Eye (tissue), 1 donor: ENCODE data around the gene FABP1.
A peak's percentile ranks its signal among the peaks of the same experiment; 100 is the strongest.

Experiments used
- DNase-seq: peaks from one replicate; pipeline ENCODE4 v3.0.0-alpha.2; 2015

The FABP1 gene

DNA sequence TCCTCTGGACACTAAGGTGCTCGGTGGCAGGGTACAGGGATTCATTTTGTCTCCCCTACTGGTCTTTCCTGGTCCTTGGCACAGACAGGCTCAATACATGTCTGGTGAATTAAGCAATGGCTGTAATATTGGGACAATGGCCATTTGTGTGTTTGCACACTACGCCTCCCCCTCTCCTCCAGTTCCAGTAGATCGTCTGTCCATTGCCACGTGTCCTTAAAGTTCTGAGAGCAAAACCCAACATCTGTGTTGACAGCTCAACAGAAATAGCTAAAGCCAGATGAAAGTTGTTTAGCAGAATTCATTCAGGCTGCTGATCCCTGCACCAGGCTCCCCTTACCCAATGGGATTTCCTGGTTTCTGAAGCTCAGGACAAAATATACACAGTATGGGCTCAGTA, 9.0 kb upstream of the FABP1 start:
- no peak for DNase-seq

DNA sequence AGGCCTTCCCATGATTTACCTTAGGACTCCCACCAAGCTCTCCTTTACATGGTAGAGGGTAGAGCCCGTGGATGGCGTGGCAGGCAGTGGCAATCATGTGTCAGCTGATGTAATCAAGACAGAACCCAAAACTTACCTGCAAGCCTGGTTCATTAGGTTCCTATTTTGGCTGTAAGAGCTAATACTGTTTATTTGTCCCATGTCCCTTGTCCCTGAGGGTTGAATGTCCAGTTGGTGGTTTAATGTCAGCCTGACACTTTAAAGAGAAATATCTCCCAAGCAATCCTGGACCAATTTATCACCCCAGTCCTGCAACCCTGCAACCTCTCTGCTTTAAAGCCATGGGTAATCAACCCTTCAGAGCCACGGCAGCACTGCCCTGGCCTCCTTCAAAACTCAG, 6.0 kb upstream of the FABP1 start:
- DNase-seq, result no peak

DNA sequence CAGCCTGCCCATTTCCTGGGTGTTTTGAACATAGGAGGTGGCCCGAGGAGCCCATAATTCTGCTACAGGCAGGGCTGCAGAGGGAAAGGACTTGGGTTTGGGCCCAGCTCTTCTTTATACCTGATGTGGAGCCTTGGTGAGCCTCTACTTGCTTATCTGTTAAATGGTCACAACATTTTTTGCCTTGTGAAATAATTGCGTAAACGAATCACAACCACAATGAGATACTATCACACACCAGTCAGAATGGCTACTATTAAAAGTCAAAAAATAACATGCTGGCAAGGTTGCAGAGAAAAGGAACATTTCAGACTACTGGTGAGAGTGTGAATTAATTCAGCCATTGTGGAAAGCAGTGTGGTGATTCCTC, 4.1 kb upstream of the FABP1 start:
- DNase-seq, result no peak

GRCh38 chr2:88131201-88131998, 3.5 kb upstream of the FABP1 start:
- no peak for DNase-seq

DNA sequence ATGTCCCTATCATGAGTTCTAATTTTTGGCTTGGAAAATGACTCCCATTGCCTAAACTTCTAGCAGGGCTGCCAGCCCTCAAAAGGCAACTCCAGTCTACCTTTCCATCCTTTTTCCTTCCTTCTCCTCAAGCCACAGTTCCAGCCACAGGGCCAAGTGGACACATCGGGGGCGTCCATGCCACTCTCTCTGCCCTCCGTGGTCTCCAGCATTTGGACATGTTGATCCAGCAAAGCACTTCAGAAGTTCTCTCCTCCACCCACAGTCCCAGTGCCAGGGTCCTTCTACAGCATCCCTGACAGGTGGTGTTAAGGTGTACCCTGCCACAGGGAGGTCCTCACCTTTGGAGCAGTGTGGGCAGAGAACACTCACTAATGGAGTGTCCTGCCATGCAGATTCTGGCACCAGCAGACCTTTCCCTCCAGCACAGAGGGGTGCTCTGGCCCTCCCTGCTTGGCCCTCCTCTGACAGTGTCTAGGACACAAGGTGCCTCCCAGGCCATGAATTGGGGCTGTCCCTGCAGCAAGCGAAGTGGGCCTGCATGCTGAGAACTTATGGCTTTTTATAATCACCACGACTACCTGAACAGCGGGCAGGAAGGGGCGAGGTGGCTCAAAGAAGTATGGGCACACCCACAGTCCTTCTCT, 1.6 kb upstream of the FABP1 start:
- DNase-seq, result no peak

- DNase-seq, result no peak
These were observed 921 bp upstream of the FABP1 start for GRCh38 chr2:88128654-88129312.

- DNase-seq, result no peak
These were observed 299 bp downstream of the FABP1 start for GRCh38 chr2:88127638-88127887.

DNA sequence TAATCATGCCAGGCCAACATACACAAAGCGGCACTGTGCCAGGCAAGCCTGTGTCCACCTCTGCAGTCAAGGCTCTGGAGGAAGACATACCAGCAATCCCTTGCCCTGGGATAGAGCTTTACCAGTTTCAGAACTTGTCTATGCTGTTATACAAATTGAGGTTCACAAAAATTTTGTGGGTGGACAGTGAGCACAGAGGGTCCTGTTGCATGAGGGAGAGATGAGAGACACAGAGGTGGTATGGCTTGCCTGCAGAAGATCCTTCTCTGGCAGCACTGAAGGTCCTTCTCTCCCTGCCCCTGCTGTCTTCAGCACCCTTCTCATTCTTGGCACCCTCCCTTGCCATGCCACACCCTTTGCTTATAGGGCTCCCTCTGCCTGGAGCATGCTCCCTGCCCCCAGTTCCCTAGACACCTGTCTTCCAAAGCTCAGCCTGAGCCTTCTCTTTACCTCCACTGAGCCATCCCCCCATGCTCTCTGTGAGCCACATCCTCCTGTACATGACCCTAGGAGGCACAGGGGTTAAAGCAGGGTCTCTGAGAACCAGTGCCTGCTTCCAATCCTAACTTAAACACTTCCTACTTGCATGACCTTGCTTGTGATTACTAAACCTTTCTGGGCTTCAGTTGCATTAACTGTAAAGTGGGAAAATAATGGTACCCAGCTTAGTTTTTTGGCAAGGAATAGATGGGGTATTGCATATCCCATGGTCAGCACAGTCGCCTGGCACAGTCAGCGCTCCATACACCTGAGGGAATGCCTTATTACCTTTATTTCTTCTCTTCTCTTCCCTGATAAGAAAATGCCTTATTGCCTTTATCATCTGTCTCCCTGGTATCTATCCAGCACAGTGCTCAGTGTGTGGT, 857 bp downstream of the FABP1 start:
- no peak for DNase-seq

- no peak for DNase-seq
These were observed 1.7 kb downstream of the FABP1 start for GRCh38 chr2:88125924-88126771.

DNA sequence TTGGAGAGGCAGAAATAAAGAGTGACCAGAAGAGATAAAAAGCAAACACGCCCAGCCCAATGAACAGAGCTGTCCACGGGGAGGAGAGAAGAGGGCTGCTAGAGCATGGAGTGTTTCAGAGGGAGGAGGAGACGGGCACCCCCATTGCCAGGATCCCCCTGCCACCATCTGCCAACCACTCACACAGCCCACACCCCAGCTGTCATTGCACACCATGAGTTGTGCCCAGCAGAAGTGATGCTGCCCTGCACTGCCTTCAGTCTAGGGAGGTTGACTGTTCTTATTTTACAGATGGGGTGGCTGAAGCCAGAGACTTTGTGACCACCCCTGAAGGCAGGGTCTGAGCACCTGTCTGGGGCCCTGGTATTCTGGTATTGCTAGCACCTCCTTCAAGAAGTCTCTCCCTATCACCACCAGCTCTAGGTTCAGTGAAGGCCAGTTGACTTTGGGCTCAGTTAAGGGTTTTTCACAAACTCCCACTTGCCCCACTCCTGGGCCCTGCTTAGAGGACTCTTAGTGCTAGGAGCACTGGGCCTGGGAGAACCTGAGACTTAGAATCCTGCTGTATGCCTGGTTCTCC, 2.4 kb downstream of the FABP1 start:
- no peak for DNase-seq

DNA sequence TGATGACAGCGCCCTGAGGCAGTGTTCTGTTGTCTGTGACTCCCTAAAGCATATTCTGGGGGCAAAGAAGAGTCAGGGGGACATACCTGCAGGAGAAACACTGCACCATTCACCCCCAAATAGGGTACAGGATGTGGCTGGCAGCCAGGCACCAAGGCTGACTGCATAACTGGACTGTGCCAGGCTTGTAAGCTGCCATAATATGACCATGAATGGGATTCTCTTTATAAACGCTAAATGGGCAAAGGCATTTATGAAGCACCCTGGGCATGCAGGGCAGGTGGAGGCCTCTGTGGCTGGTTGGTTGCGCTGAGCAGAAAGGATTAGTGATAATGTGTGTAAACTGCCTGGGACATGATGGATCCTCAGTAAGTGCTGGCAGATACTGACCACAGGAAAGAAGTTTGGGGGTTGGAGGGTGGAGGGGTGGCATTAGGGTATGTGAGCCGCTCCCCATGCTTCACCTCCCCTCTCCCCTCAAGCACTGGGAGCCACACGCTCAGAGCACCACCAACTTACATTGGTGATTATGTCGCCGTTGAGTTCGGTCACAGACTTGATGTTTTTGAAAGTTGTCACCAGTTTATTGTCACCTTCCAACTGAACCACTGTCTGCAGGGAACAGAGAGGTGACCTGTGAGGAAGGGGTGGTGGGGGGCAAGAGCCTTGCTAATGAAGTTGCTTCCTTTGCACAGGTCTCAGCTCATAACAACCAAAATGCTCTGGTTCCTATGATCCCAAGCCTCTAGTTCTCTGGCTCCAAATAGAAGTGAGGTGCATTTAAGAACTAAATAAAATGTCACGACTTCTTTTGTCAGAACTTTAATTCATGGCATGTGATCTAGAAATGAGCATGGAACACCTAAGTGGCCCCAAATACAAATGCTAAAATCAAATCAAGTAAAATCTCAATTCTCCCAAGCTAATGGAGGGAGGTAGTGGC, 3.6 kb downstream of the FABP1 start:
- DNase-seq, result no peak

DNA sequence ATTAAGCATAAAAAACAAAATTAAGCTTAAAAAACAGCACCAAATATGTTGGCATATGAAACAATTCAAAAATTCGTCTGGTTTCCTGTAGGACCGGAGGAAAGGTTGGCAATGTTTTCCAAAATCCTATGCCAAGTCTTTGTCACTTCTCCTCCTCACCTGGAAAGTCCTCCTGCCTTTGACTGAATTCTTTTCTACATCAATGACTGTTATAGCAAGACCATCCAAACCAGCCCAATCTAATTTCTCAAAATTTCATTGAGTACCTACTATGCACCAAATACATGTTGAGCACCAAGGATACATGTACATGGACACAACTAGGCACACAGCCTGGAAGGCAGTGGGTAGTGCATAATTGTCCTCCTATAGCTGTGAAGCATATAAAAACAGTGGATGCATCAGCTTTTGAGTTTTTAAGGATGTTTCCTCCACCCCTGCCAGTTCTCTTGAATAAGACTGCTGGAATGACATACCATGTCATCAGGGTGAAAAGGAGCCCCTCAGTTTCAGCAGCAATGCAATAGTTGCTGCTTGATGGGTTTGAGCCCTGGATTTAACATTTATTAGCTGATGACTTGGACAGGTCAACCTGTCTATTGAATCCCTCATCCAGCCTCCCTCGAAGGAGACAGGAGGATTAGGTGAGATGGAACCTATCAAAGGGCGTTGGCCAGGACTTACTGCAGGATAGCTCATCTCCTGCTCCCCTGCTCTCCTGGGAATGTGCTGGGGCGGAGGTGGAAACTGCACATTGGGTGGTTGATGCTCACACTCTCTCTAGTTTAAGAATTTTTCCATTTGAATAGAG, 4.5 kb downstream of the FABP1 start:
- no peak for DNase-seq

- no peak for DNase-seq
These were observed 5.5 kb downstream of the FABP1 start for GRCh38 chr2:88122141-88122884.

- DNase-seq, result no peak
These were observed 6.2 kb downstream of the FABP1 start for GRCh38 chr2:88121678-88122077.

DNA sequence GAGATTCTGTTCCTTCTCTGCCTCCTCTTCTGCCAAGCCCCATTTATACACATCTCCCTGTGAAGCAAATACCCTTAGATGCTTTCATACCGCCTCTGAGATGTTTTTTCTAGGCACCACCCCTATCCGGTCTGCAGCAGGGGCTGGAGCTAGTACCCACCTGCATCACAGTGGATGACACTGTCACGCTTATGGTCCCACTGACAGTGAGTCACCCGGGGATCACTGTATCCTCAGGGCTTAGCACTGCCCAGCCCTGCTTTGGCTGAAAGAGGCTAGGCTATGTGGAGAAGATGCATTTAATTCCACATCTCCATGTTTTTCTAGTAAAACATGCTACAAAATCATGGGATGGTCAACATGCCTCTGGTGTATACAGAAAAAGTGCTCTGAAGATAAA, 9.9 kb downstream of the FABP1 start:
- no peak for DNase-seq

DNA sequence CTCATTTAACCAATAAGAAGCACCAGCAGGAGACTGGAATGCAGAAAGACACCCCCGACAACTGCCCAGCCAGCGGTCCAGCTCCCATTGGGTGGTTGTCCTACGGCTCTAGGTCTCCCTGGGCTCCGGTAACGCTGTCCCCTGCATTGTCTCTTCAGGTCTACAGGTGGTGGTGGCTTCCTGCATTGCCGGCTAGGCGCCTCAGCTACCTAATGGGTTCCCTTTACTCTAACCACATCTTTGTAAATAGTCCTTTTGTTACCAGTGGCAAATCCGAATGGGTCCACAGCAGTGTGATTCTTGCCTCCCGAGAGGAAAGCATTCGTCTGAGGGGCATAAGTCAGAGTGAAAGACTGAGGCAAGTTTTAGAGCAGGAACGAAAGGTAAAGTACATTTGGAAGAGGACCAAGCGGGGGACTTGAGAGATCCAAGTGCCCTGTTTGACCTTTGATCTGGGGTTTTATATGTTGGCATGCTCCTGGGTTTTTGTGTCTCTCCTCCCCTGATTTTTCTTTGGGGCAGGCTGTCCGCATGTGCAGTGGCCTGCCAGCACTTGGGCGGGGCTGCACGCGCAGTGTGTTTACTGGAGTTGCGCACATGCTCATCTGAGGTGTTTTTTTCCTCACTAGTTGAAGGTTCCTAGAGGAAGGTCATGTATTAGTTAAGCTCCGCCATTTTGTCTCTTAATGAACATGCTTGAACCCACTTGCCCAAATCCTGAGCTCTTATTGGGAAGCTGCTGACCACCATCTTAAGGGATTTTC, 11.0 kb downstream of the FABP1 start:
- DNase-seq, result no peak

GRCh38 chr2:88115825-88116518, 11.9 kb downstream of the FABP1 start:
- no peak for DNase-seq

DNA sequence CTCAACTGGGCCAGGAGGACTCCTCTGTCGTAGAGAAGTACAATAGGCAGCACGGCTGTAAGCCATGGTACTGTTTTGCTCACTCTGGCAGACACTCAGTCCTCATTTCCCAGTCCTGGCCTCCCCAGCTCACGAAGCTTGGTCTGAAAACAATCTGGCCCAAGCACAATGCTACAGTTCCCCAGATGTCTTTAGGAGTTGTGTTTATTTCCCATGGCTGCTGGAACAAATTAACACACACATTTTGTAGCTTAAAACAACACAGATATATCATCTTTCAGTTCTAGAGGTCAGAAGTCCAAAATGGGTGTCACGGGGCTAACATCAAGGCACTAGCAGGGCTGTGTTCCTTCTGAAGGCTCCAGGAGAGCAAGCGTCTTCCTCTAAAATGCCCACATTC, 13.0 kb downstream of the FABP1 start:
- peak; percentile 50 for DNase-seq
